Measurements from ENCODE around the gene FBXL17. TPM values are rescaled to one million over a fixed set of nuclear protein-coding genes. Genes with fewer than 3 reads are reported as not detected.

The FBXL17 gene
- polyA plus RNA-seq, 3 donors from 2014 or later, result 2.8 to 8.5 (median 5.6) TPM

- peaks cover 0 to 2% of the 10 kb centered on the region in 2 donors for H3K4me1 Mint-ChIP-seq
- H3K36me3 Mint-ChIP-seq, result peaks cover 0 to 4% (median 0%) of the 10 kb centered on the region in 3 donors
- H3K27me3 Mint-ChIP-seq (ENCODE audit: low read depth in 3 of 3), result peaks cover 0 to 1% (median 0%) of the 10 kb centered on the region in 3 donors
- DNase-seq, result no peak
- H3K27ac Mint-ChIP-seq, result no peak overlapping the region
- no peaks in the 10 kb centered on the region for H3K9me3 Mint-ChIP-seq
- no peak overlapping the region for H3K4me3 Mint-ChIP-seq
Measured at GRCh38 chr5:108249095-108249784, 132.7 kb downstream of the FBXL17 start.

GRCh38 chr5:108238936-108239887, 142.7 kb downstream of the FBXL17 start:
- Mint-ChIP-seq H3K4me1 (peaks cover 0 to 2% of the 10 kb centered on the region in 2 donors), H3K36me3 (peaks cover 0 to 24% (median 6%) of the 10 kb centered on the region in 3 donors), H3K27ac (no peak overlapping the region), H3K9me3 (peaks cover 0 to 2% (median 0%) of the 10 kb centered on the region in 6 donors), H3K4me3 (no peak overlapping the region), H3K27me3 (ENCODE audit: low read depth in 3 of 3) (no peaks in the 10 kb centered on the region)
- DNase-seq, result no peak

- Mint-ChIP-seq H3K9me3 (peaks cover 0 to 2% (median 0%) of the 10 kb centered on the region in 6 donors), H3K36me3 (peaks cover 0 to 24% (median 6%) of the 10 kb centered on the region in 3 donors), H3K4me1 (peaks cover 0 to 2% of the 10 kb centered on the region in 2 donors), H3K27me3 (ENCODE audit: low read depth in 3 of 3) (no peaks in the 10 kb centered on the region), H3K27ac (no peak overlapping the region), H3K4me3 (no peak overlapping the region)
- no peak for DNase-seq
Measured at GRCh38 chr5:108238461-108238860, 143.4 kb downstream of the FBXL17 start.

GRCh38 chr5:108233617-108234155, 148.2 kb downstream of the FBXL17 start:
- H3K4me1 Mint-ChIP-seq, result peaks cover 9 to 18% of the 10 kb centered on the region in 2 donors
- no peak for DNase-seq
- H3K27me3 Mint-ChIP-seq (ENCODE audit: low read depth in 3 of 3), result no peaks in the 10 kb centered on the region
- no peak overlapping the region for H3K4me3 Mint-ChIP-seq
- peaks cover 0 to 2% (median 0%) of the 10 kb centered on the region in 6 donors for H3K9me3 Mint-ChIP-seq
- no peak overlapping the region for H3K27ac Mint-ChIP-seq
- H3K36me3 Mint-ChIP-seq, result peaks cover 0 to 30% (median 6%) of the 10 kb centered on the region in 3 donors

- Mint-ChIP-seq H3K9me3 (peaks cover 0 to 2% (median 0%) of the 10 kb centered on the region in 6 donors), H3K27me3 (ENCODE audit: low read depth in 3 of 3) (no peaks in the 10 kb centered on the region), H3K4me1 (peaks cover 9 to 18% of the 10 kb centered on the region in 2 donors), H3K27ac (no peak overlapping the region), H3K4me3 (no peak overlapping the region), H3K36me3 (peaks cover 0 to 30% (median 8%) of the 10 kb centered on the region in 3 donors)
- no peak for DNase-seq
Measured at GRCh38 chr5:108232805-108233204, 149.1 kb downstream of the FBXL17 start.

GRCh38 chr5:108222011-108222410, 159.9 kb downstream of the FBXL17 start:
- no peaks in the 10 kb centered on the region for H3K27me3 Mint-ChIP-seq (ENCODE audit: low read depth in 3 of 3)
- H3K4me3 Mint-ChIP-seq, result no peak overlapping the region
- H3K4me1 Mint-ChIP-seq, result no peaks in the 10 kb centered on the region
- H3K9me3 Mint-ChIP-seq, result peaks cover 0 to 4% (median 0%) of the 10 kb centered on the region in 6 donors
- H3K27ac Mint-ChIP-seq, result no peak overlapping the region
- H3K36me3 Mint-ChIP-seq, result peaks cover 32 to 44% (median 42%) of the 10 kb centered on the region in 3 donors
- no peak for DNase-seq

DNA sequence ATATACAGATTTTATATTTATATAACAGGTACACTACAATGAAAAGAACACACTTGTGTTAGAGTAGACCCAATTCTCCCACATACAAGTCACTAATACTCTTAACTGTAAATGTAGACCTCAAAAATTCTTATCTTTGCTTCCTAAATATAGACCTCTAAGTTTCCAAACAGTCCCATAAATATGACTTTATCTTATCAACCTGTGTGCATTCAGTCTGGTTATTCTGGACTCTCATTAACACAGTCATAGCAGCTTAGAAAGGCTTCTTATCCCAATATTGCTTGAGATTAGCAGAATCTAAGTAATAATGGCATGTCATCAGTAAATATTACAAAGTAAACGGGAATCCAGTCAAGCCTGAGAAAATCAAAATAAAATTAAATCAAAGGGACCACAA, 161.1 kb downstream of the FBXL17 start:
- no peaks in the 10 kb centered on the region for H3K4me1 Mint-ChIP-seq
- peaks cover 0 to 4% (median 3%) of the 10 kb centered on the region in 6 donors for H3K9me3 Mint-ChIP-seq
- H3K27me3 Mint-ChIP-seq (ENCODE audit: low read depth in 3 of 3), result peaks cover 0 to 2% (median 0%) of the 10 kb centered on the region in 3 donors
- DNase-seq, result no peak
- H3K4me3 Mint-ChIP-seq, result no peak overlapping the region
- no peak overlapping the region for H3K27ac Mint-ChIP-seq
- peaks cover 38 to 48% (median 48%) of the 10 kb centered on the region in 3 donors for H3K36me3 Mint-ChIP-seq

GRCh38 chr5:108216890-108217289, 165.0 kb downstream of the FBXL17 start:
- H3K4me3 Mint-ChIP-seq, result no peak overlapping the region
- no peaks in the 10 kb centered on the region for H3K4me1 Mint-ChIP-seq
- H3K36me3 Mint-ChIP-seq, result peaks cover 40 to 51% (median 44%) of the 10 kb centered on the region in 3 donors
- H3K27ac Mint-ChIP-seq, result no peak overlapping the region
- no peak for DNase-seq
- peaks cover 0 to 12% (median 6%) of the 10 kb centered on the region in 6 donors for H3K9me3 Mint-ChIP-seq
- H3K27me3 Mint-ChIP-seq (ENCODE audit: low read depth in 3 of 3), result peaks cover 0 to 2% (median 0%) of the 10 kb centered on the region in 3 donors

- Mint-ChIP-seq H3K27me3 (ENCODE audit: low read depth in 3 of 3) (peaks cover 0 to 2% (median 0%) of the 10 kb centered on the region in 3 donors), H3K9me3 (peaks cover 0 to 12% (median 6%) of the 10 kb centered on the region in 6 donors), H3K27ac (no peak overlapping the region), H3K4me3 (no peak overlapping the region), H3K4me1 (no peaks in the 10 kb centered on the region), H3K36me3 (peaks cover 28 to 38% (median 29%) of the 10 kb centered on the region in 3 donors)
- no peak for DNase-seq
Measured at GRCh38 chr5:108214857-108215256, 167.0 kb downstream of the FBXL17 start.

GRCh38 chr5:108212775-108213346, 169.0 kb downstream of the FBXL17 start:
- DNase-seq, result no peak
- Mint-ChIP-seq H3K27ac (no peak overlapping the region), H3K4me1 (no peaks in the 10 kb centered on the region), H3K9me3 (peaks cover 0 to 12% (median 5%) of the 10 kb centered on the region in 6 donors), H3K36me3 (peaks cover 23 to 30% (median 25%) of the 10 kb centered on the region in 3 donors), H3K4me3 (no peak overlapping the region), H3K27me3 (ENCODE audit: low read depth in 3 of 3) (peaks cover 0 to 2% (median 0%) of the 10 kb centered on the region in 3 donors)

- Mint-ChIP-seq H3K27me3 (ENCODE audit: low read depth in 3 of 3) (no peaks in the 10 kb centered on the region), H3K36me3 (no peaks in the 10 kb centered on the region), H3K4me1 (no peaks in the 10 kb centered on the region), H3K27ac (no peak overlapping the region), H3K4me3 (no peak overlapping the region), H3K9me3 (no peaks in the 10 kb centered on the region)
- DNase-seq, result no peak
Measured at GRCh38 chr5:108206707-108207106, 175.2 kb downstream of the FBXL17 start.

DNA sequence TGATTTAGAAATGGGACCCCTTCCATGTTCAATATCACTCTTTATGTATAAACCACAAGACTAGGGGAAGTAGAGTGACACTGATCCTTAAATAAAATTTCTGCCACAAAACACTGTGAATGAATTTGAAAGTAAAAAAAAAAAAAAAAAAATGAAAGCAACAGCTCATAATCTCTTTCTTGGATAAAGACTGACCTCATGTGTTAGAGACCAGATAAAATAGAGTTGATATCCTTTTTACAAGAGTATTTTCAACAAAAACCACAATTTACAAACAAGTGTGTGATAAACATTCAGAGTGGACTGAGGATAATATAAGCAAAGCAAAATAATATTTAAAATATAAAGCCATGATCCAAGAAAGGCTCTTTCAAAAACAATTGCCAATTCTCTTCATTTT, 180.2 kb downstream of the FBXL17 start:
- H3K4me1 Mint-ChIP-seq, result peaks cover 0 to 3% of the 10 kb centered on the region in 2 donors
- no peak overlapping the region for H3K27ac Mint-ChIP-seq
- H3K27me3 Mint-ChIP-seq (ENCODE audit: low read depth in 3 of 3), result no peaks in the 10 kb centered on the region
- no peak overlapping the region for H3K4me3 Mint-ChIP-seq
- no peaks in the 10 kb centered on the region for H3K9me3 Mint-ChIP-seq
- DNase-seq, result no peak
- H3K36me3 Mint-ChIP-seq, result no peaks in the 10 kb centered on the region

DNA sequence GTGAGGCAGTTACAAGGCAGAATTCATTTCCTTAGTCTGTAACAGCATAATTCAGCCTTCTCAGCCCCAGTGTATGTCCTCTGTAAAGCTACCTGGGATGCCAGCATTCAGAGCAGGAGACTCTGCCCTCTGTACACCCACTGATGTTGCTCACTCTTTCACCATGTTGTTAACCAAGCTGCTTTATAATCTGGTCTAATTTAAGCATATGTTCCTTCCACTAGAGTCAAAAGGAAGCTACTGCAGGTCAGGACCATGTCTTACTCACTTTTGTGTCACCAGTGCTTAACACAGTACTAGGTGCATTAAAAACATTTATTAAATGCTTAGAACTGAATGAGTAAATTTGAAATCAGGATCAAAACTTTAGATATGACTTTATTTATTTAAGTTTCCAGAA, 185.6 kb downstream of the FBXL17 start:
- H3K36me3 Mint-ChIP-seq, result peaks cover 0 to 9% (median 3%) of the 10 kb centered on the region in 3 donors
- H3K4me1 Mint-ChIP-seq, result peaks cover 0 to 3% of the 10 kb centered on the region in 2 donors
- H3K27ac Mint-ChIP-seq, result no peak overlapping the region
- H3K9me3 Mint-ChIP-seq, result no peaks in the 10 kb centered on the region
- no peak for DNase-seq
- peaks cover 0 to 2% (median 1%) of the 10 kb centered on the region in 3 donors for H3K27me3 Mint-ChIP-seq (ENCODE audit: low read depth in 3 of 3)
- H3K4me3 Mint-ChIP-seq, result no peak overlapping the region

Data from immature natural killer cell (primary cell).